WI38 (cell line): ENCODE measurements around the gene COL18A1.
"Not testable (repeated sequence)": the region's sequence is repeated elsewhere in the genome, so short reads cannot be mapped to it uniquely, and the experiment has no call there.

Experiments used
- H3K4me3 ChIP-seq: 2 replicates; pipeline ENCODE4 v1.5.1; 2011; ENCODE audit warnings: low read depth, mild to moderate bottlenecking, control low read depth, low read length
- CTCF ChIP-seq: IDR thresholded peaks from 2 replicates; pipeline ENCODE4 v1.5.1; 2012; ENCODE audit warnings: low read depth, mild to moderate bottlenecking, control low read depth, low read length

The COL18A1 gene

GRCh38 chr21:45433911-45434644 lies 29.1 kb downstream of the COL18A1 start:
- no peak overlapping the region for H3K4me3 ChIP-seq
- TF ChIP-seq CTCF = no peak

- H3K4me3 ChIP-seq = no peak overlapping the region
- no peak for TF ChIP-seq CTCF
Measured at GRCh38 chr21:45434645-45435217, 29.8 kb downstream of the COL18A1 start.

- no peak overlapping the region for H3K4me3 ChIP-seq
- no peak for TF ChIP-seq CTCF
Measured at GRCh38 chr21:45435405-45435981, 30.5 kb downstream of the COL18A1 start.

- TF ChIP-seq CTCF = no peak
- no peak overlapping the region for H3K4me3 ChIP-seq
Measured at GRCh38 chr21:45436351-45437065, 31.5 kb downstream of the COL18A1 start.

- H3K4me3 ChIP-seq = not testable (repeated sequence)
Measured at GRCh38 chr21:45437844-45438243, 32.9 kb downstream of the COL18A1 start.

- H3K4me3 ChIP-seq = no peak overlapping the region
- no peak for TF ChIP-seq CTCF
Measured at GRCh38 chr21:45438391-45439145, 33.6 kb downstream of the COL18A1 start.

GRCh38 chr21:45439161-45439872 lies 34.4 kb downstream of the COL18A1 start:
- H3K4me3 ChIP-seq = no peak overlapping the region
- TF ChIP-seq CTCF = peak; percentile 80
